HCT116 (cell line): Measurements from ENCODE around the gene KATNBL1. TPM values are rescaled to one million over a fixed set of nuclear protein-coding genes. Genes with fewer than 3 reads are reported as not detected.
"Not testable (repeated sequence)": the region's sequence is repeated elsewhere in the genome, so short reads cannot be mapped to it uniquely, and the experiment has no call there.

Experiments
- ATAC-seq: fragments of 200-7000 bp; cut with Tn5 transposase; 2 replicates; pipeline ENCODE4 v1.9.1; 2020; ENCODE audit warnings: mild to moderate bottlenecking, moderate library complexity
- BruUV-seq: library from RNA; stranded (reverse); fragments of 400-500 nt; replicated peaks from 2 replicates; lab custom pipeline; 2021; lab: Mats Ljungman, UMichigan
- CTCF ChIA-PET: fragments of 300-600 bp; sonication (Branson Sonifier 250); formaldehyde crosslinking; loops from one replicate; lab custom pipeline; 2021; ENCODE audit warnings: antibody characterized with exemption; lab: Charles Lee
- POLR2A ChIA-PET: fragments of 300-600, 350-600 bp; sonication (Branson Sonifier 250); formaldehyde crosslinking; loops from one replicate; lab custom pipeline; 2021; ENCODE audit warnings: antibody characterized with exemption; lab: Charles Lee
- RAD21 ChIA-PET, 2 experiments: fragments of 300-600 bp; sonication (Branson Sonifier 250); formaldehyde crosslinking; loops; one replicate each; lab custom pipeline; 2023; ENCODE audit warnings: low total read pairs in 2 of 2; ENCODE audit not compliant: uncharacterized antibody in 2 of 2, unreplicated experiment in 2 of 2, low non-redundant PET in 1 of 2; lab: Charles Lee
- DNase-seq: peaks from one replicate; pipeline ENCODE4 v3.0.0-alpha.2; 2010; ENCODE audit warnings: low read depth, low spot score
- H2AFZ ChIP-seq: fragments of 200-600 bp; shearing (Covaris generic), sonication (generic); 2 replicates; pipeline ENCODE4 v1.6.1; 2017; ENCODE audit warnings: low read depth, mixed run types, mixed read lengths, antibody characterized with exemption, low read length; ENCODE audit not compliant: poor library complexity, severe bottlenecking
- H3K27ac ChIP-seq: 2 replicates; pipeline ENCODE4 v1.5.1; 2012; ENCODE audit warnings: low read depth, low read length
- H3K27me3 ChIP-seq: fragments of 200-600 bp; sonication (generic); 2 replicates; pipeline ENCODE4 v1.6.1; 2016; ENCODE audit warnings: mixed run types, low read length, mixed read lengths; ENCODE audit not compliant: insufficient read depth
- H3K36me3 ChIP-seq, 2 experiments: fragments of 200-500 bp in 1 of 2; fragments of 200-600 bp in 1 of 2; sonication (Bioruptor generic) in 1 of 2; sonication (generic) in 1 of 2; 2 replicates each; pipeline versions ENCODE4 v1.5.1 to v1.6.1; 2014 to 2016; ENCODE audit warnings: low read length in 2 of 2, inconsistent platforms in 1 of 2, mixed read lengths in 1 of 2, mixed run types in 1 of 2; ENCODE audit not compliant: insufficient read depth in 2 of 2, control insufficient read depth in 1 of 2
- H3K4me1 ChIP-seq, 2 experiments: fragments of 200-600 bp in 1 of 2; sonication (generic) in 1 of 2; 2 replicates each; pipeline versions ENCODE4 v1.5.1 to v1.6.1; 2012 to 2017; ENCODE audit warnings: low read length in 2 of 2, inconsistent platforms in 1 of 2, mild to moderate bottlenecking in 1 of 2, mixed read lengths in 1 of 2, mixed run types in 1 of 2, moderate library complexity in 1 of 2; ENCODE audit not compliant: insufficient read depth in 2 of 2, control insufficient read depth in 1 of 2
- H3K4me2 ChIP-seq: fragments of 200-600 bp; sonication (generic); 2 replicates; pipeline ENCODE4 v1.6.1; 2017; ENCODE audit warnings: mixed run types, low read length, mixed read lengths
- H3K4me3 ChIP-seq, 2 experiments: fragments of 200-600 bp in 1 of 2; sonication (generic) in 1 of 2; replicated peaks in 1 of 2; 2 replicates each; pipeline ENCODE4 v1.5.1; 2011 to 2016; ENCODE audit warnings: low read length in 2 of 2, control low read depth in 1 of 2, low read depth in 1 of 2, mild to moderate bottlenecking in 1 of 2, mixed read lengths in 1 of 2, mixed run types in 1 of 2
- H3K79me2 ChIP-seq: fragments of 200-600 bp; sonication (generic); 2 replicates; pipeline ENCODE4 v1.6.1; 2017; ENCODE audit warnings: mild to moderate bottlenecking, mixed run types, low read length, moderate library complexity, mixed read lengths; ENCODE audit not compliant: insufficient read depth
- H3K9ac ChIP-seq: fragments of 200-600 bp; sonication (generic); 2 replicates; pipeline ENCODE4 v1.6.1; 2016; ENCODE audit warnings: low read length, mixed read lengths
- H3K9me2 ChIP-seq: fragments of 200-600 bp; sonication (generic), shearing (Covaris generic); 2 replicates; pipeline ENCODE4 v1.6.1; 2017; ENCODE audit warnings: mixed run types, mild to moderate bottlenecking, moderate library complexity; ENCODE audit not compliant: insufficient read depth
- H3K9me3 ChIP-seq, 2 experiments: fragments of 200-500 bp in 1 of 2; fragments of 200-600 bp in 1 of 2; sonication (Bioruptor generic) in 1 of 2; sonication (generic) in 1 of 2; 2 replicates each; pipeline ENCODE4 v1.6.1; 2014 to 2017; ENCODE audit warnings: low read length in 2 of 2, mixed read lengths in 2 of 2, inconsistent platforms in 1 of 2, low read depth in 1 of 2, mild to moderate bottlenecking in 1 of 2, mixed run types in 1 of 2, moderate library complexity in 1 of 2; ENCODE audit not compliant: control insufficient read depth in 1 of 2, insufficient read depth in 1 of 2
- H4K20me1 ChIP-seq: fragments of 200-600 bp; sonication (generic), shearing (Covaris generic); 2 replicates; pipeline ENCODE4 v1.6.1; 2017; ENCODE audit warnings: mixed run types, mild to moderate bottlenecking, moderate library complexity; ENCODE audit not compliant: insufficient read depth
- CTCF ChIP-seq, 3 experiments: fragments of 200-600 bp in 1 of 3; sonication (generic) in 1 of 3; IDR thresholded peaks in 2 of 3; conservative IDR thresholded peaks in 1 of 3; 2 replicates each; pipeline ENCODE4 v1.5.1; 2012 to 2017; ENCODE audit warnings: low read depth in 2 of 3, low read length in 2 of 3, antibody characterized with exemption in 1 of 3, borderline replicate concordance in 1 of 3, control low read depth in 1 of 3, mild to moderate bottlenecking in 1 of 3, mixed read lengths in 1 of 3, mixed run types in 1 of 3, moderate library complexity in 1 of 3; ENCODE audit not compliant: insufficient read depth in 1 of 3
- RAD21 ChIP-seq: IDR thresholded peaks from 2 replicates; pipeline ENCODE4 v1.6.1; 2012; ENCODE audit warnings: low read depth, mild to moderate bottlenecking
- intact Hi-C: fragments of 100-400 bp; cut with micrococcal nuclease; formaldehyde crosslinking; loops from 2 replicates; pipeline ENCODE4 v1.10.0; 2022
- total RNA-seq: library from RNA; stranded (reverse); gene quantifications from one replicate; pipeline ENCODE4 v1.2.1, GENCODE V29; 2021; ENCODE audit not compliant: unreplicated experiment

KATNBL1 gene
- total RNA-seq, 1 experiment from 2014 or later: 40.5 TPM

DNA sequence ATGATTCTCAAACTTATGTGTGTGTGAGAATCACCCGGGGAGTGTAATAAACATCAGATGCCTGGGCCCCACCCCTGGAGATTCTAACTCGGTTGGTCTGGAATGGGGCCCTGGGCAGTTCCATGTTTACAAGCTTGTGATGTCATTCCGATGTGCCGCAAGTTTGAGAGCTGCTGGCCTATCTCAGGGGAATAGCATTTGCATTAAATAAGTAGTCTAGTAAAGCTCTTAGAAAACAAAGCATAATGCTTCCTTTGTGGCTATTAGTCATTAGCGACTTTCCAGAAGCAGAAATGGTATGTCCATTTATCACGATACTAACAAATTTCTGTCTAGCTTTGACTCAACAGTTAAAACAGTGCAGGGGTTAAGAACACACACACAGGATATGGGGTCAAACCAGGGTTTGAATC lies 87.1 kb downstream of the KATNBL1 start:
- ATAC-seq (no peak), DNase-seq (no peak)
- RAD21 ChIA-PET: interaction anchor here in 1 of 2 experiments (0.6 kb wide), 1 partner anchor 870 kb away, joined by 3 read pairs; no protein-coding TSS in a partner anchor
- no peaks in the 10 kb centered on the region for H3K36me3 ChIP-seq
- CTCF ChIA-PET: no interaction called here
- H3K4me1 ChIP-seq: no peaks in the 10 kb centered on the region
- H3K9me3 ChIP-seq: no peaks in the 10 kb centered on the region
- H2AFZ ChIP-seq: no peak overlapping the region
- H3K27ac ChIP-seq: no peak overlapping the region
- POLR2A ChIA-PET: no interaction called here
- H3K9ac ChIP-seq: no peak overlapping the region
- H3K4me2 ChIP-seq: no peak overlapping the region
- no TSS peak for BruUV-seq
- no peak overlapping the region for H3K4me3 ChIP-seq
- no peak for TF ChIP-seq RAD21
- TF ChIP-seq CTCF (IDR thresholded peaks at IDR 0.05 in 2 of 3, conservative IDR thresholded peaks at IDR 0.05 in 1 of 3; ENCODE audit: borderline replicate concordance in 1 of 3, insufficient read depth in 1 of 3, low read depth in 2 of 3, low read length in 2 of 3): no peak
- intact Hi-C loops: no loop called here
- H3K27me3 ChIP-seq: no peaks in the 10 kb centered on the region
- H3K79me2 ChIP-seq: no peaks in the 10 kb centered on the region
- no peaks in the 10 kb centered on the region for H3K9me2 ChIP-seq
- no peaks in the 10 kb centered on the region for H4K20me1 ChIP-seq

GRCh38 chr15:34121786-34122185 lies 88.1 kb downstream of the KATNBL1 start:
- DNase-seq, H3K36me3 ChIP-seq, H3K4me1 ChIP-seq, H3K4me3 ChIP-seq, H3K4me2 ChIP-seq, H3K9me3 ChIP-seq, H3K27me3 ChIP-seq, H3K9ac ChIP-seq, H4K20me1 ChIP-seq, CTCF ChIA-PET, H3K9me2 ChIP-seq, RAD21 ChIA-PET, ATAC-seq, H2AFZ ChIP-seq, intact Hi-C loops, H3K79me2 ChIP-seq, BruUV-seq, H3K27ac ChIP-seq: not testable (repeated sequence)
- POLR2A ChIA-PET: interaction anchor here (1.3 kb wide), 1 partner anchor 88 kb away, joined by 3 read pairs; the partner anchor contains the start of gene KATNBL1

- H4K20me1 ChIP-seq, H2AFZ ChIP-seq, RAD21 ChIA-PET, H3K27me3 ChIP-seq, H3K9ac ChIP-seq, H3K9me2 ChIP-seq, ATAC-seq, H3K4me1 ChIP-seq, H3K79me2 ChIP-seq, H3K27ac ChIP-seq, BruUV-seq, H3K9me3 ChIP-seq, H3K4me3 ChIP-seq, DNase-seq, intact Hi-C loops, H3K4me2 ChIP-seq, H3K36me3 ChIP-seq: not testable (repeated sequence)
- CTCF ChIA-PET: interaction anchor here (1.0 kb wide), 1 partner anchor 90 kb away, joined by 3 read pairs; no protein-coding TSS in a partner anchor
- POLR2A ChIA-PET: interaction anchor here (1.3 kb wide), 1 partner anchor 90 kb away, joined by 3 read pairs; the partner anchor contains the start of gene KATNBL1
Measured at GRCh38 chr15:34120420-34120819, 89.5 kb downstream of the KATNBL1 start.
